ENCODE results near the gene BBC3.

DNA sequence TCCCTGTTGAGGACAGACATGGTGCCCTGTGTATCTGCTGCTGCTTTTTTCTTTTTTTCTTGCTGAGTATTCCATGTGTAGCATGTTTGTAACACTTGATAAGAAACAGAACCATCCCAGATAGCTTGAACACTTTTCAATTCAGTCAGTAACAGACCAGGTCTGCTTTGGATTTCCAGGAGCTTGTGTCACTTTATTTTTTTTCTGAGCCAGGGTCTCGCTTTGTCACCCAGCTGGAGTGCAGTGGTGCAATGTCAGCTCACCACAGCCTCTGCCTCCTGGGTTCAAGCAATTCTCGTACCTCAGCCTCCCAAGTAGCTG lies 43.7 kb downstream of the BBC3 start:
- TF ChIP-seq, protein P1, sequence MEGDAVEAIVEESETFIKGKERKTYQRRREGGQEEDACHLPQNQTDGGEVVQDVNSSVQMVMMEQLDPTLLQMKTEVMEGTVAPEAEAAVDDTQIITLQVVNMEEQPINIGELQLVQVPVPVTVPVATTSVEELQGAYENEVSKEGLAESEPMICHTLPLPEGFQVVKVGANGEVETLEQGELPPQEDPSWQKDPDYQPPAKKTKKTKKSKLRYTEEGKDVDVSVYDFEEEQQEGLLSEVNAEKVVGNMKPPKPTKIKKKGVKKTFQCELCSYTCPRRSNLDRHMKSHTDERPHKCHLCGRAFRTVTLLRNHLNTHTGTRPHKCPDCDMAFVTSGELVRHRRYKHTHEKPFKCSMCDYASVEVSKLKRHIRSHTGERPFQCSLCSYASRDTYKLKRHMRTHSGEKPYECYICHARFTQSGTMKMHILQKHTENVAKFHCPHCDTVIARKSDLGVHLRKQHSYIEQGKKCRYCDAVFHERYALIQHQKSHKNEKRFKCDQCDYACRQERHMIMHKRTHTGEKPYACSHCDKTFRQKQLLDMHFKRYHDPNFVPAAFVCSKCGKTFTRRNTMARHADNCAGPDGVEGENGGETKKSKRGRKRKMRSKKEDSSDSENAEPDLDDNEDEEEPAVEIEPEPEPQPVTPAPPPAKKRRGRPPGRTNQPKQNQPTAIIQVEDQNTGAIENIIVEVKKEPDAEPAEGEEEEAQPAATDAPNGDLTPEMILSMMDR (conservative IDR thresholded peaks at IDR 0.05; ENCODE audit: low read depth, low read length): no peak
- TF ChIP-seq RFX5 (IDR thresholded peaks at IDR 0.05; ENCODE audit: low read depth, low read length) (no peak), POLR2A (IDR thresholded peaks at IDR 0.05; ENCODE audit: low read depth, low read length) (no peak), RCOR1 (IDR thresholded peaks at IDR 0.05; ENCODE audit: insufficient replicate concordance, low read length) (no peak), RAD21 (IDR thresholded peaks at IDR 0.05; ENCODE audit: low read length) (no peak), SMC3 (IDR thresholded peaks at IDR 0.05; ENCODE audit: low read depth, low read length) (no peak), ELK1 (IDR thresholded peaks at IDR 0.05; ENCODE audit: borderline replicate concordance, low read depth, low read length) (no peak), CEBPB (IDR thresholded peaks at IDR 0.05; ENCODE audit: low read depth, low read length) (no peak), USF2 (IDR thresholded peaks at IDR 0.05; ENCODE audit: low read depth, low read length) (no peak)
